Keratinocyte (primary cell): Measurements from ENCODE around the gene CCNDBP1. TPM values are rescaled to one million over a fixed set of nuclear protein-coding genes. Genes with fewer than 3 reads are reported as not detected.

Experiments
- DNase-seq: peaks from one replicate; pipeline ENCODE4 v3.0.0-alpha.2; 2011; ENCODE audit warnings: low read depth, missing footprints, low spot score
- FAIRE-seq: peaks from 2 replicates; lab custom pipeline; 2011; peaks lifted over from hg19 to GRCh38; lab: Jason Lieb, UNC
- H2AFZ ChIP-seq: 2 replicates; pipeline ENCODE4 v1.6.0; 2012; ENCODE audit warnings: low read length, control low read depth, inconsistent platforms; ENCODE audit not compliant: control insufficient read depth
- H3K27ac ChIP-seq: 2 replicates; pipeline ENCODE4 v1.5.1; 2011; ENCODE audit warnings: low read length; ENCODE audit not compliant: control insufficient read depth, insufficient read depth
- H3K27me3 ChIP-seq: 3 replicates; pipeline ENCODE4 v1.6.0; 2011; ENCODE audit warnings: low read length; ENCODE audit not compliant: control insufficient read depth, insufficient read depth; ENCODE audit errors: extremely low read depth
- H3K36me3 ChIP-seq, 2 experiments: 2 replicates in 1 of 2; 3 replicates in 1 of 2; pipeline ENCODE4 v1.5.1; 2011; ENCODE audit warnings: low read length in 2 of 2, mild to moderate bottlenecking in 1 of 2; ENCODE audit not compliant: control insufficient read depth in 2 of 2, insufficient read depth in 2 of 2; ENCODE audit errors: extremely low read depth in 1 of 2
- H3K4me1 ChIP-seq: 3 replicates; pipeline ENCODE4 v1.5.1; 2011; ENCODE audit warnings: low read length; ENCODE audit not compliant: control insufficient read depth, insufficient read depth; ENCODE audit errors: extremely low read depth
- H3K4me2 ChIP-seq: 3 replicates; pipeline ENCODE4 v1.6.0; 2011; ENCODE audit warnings: low read depth, low read length; ENCODE audit not compliant: control insufficient read depth, insufficient read depth; ENCODE audit errors: extremely low read depth
- H3K4me3 ChIP-seq, 3 experiments: fragments of 200-600 bp in 1 of 3; sonication (generic) in 1 of 3; 2 replicates in 2 of 3; 3 replicates in 1 of 3; pipeline ENCODE4 v1.5.1; 2011 to 2016; ENCODE audit warnings: low read length in 3 of 3, mild to moderate bottlenecking in 3 of 3, control low read depth in 2 of 3, inconsistent platforms in 1 of 3, low read depth in 1 of 3, mixed read lengths in 1 of 3, mixed run types in 1 of 3, moderate library complexity in 1 of 3; ENCODE audit not compliant: control insufficient read depth in 2 of 3, insufficient read depth in 2 of 3; ENCODE audit errors: extremely low read depth in 1 of 3
- H3K79me2 ChIP-seq: 2 replicates; pipeline ENCODE4 v1.6.0; 2012; ENCODE audit warnings: low read length; ENCODE audit not compliant: control insufficient read depth, insufficient read depth
- H3K9ac ChIP-seq: 3 replicates; pipeline ENCODE4 v1.6.0; 2011; ENCODE audit warnings: low read length; ENCODE audit not compliant: control insufficient read depth, insufficient read depth; ENCODE audit errors: extremely low read depth
- H3K9me1 ChIP-seq: 3 replicates; pipeline ENCODE4 v1.6.0; 2011; ENCODE audit warnings: low read length; ENCODE audit not compliant: control insufficient read depth, insufficient read depth; ENCODE audit errors: extremely low read depth
- H3K9me3 ChIP-seq: 2 replicates; pipeline ENCODE4 v1.5.1; 2012; ENCODE audit warnings: low read depth, low read length; ENCODE audit not compliant: control insufficient read depth
- H4K20me1 ChIP-seq: 3 replicates; pipeline ENCODE4 v1.6.0; 2011; ENCODE audit warnings: low read length; ENCODE audit not compliant: control insufficient read depth, insufficient read depth; ENCODE audit errors: extremely low read depth
- EZH2 ChIP-seq: IDR thresholded peaks from one replicate; pipeline ENCODE4 v1.6.1; 2012; ENCODE audit warnings: inconsistent platforms, mild to moderate bottlenecking, low read length, moderate library complexity
- dilution Hi-C: fragments of 300-500 bp; cut with MboI; formaldehyde crosslinking; loops from one replicate; pipeline ENCODE4 v1.7.0; 2020; ENCODE audit warnings: low sequenced_read_pairs; ENCODE audit not compliant: extremely low pct_ligation_motif_present
- polyA plus RNA-seq, 5 experiments: library from polyadenylated mRNA; depleted of rRNA in 3 of 5; stranded (reverse) in 3 of 5; stranded (forward) in 1 of 5; unstranded in 1 of 5; fragments of >200 nt; gene quantifications; 1 replicate in 1 of 5; 2 replicates in 3 of 5; 3 replicates in 1 of 5; pipeline versions ENCODE4 v1.2.1 to v1.2.3, GENCODE V29; 2011 to 2012; ENCODE audit warnings: missing spikeins in 2 of 5, low read depth in 1 of 5, low replicate concordance in 1 of 5
- TF ChIP-seq, protein P1 (sequence below), 3 experiments: IDR thresholded peaks in 1 of 3; conservative IDR thresholded peaks in 1 of 3; optimal IDR thresholded peaks in 1 of 3; 2 replicates in 2 of 3; 3 replicates in 1 of 3; pipeline versions ENCODE3 to v1.5.1; 2011; ENCODE audit warnings: low read length in 3 of 3, mild to moderate bottlenecking in 3 of 3, moderate library complexity in 2 of 3, control low read depth in 1 of 3, inconsistent platforms in 1 of 3; ENCODE audit not compliant: insufficient read depth in 2 of 3; ENCODE audit errors: extremely low read depth in 1 of 3

The CCNDBP1 gene
- polyA plus RNA-seq, 1 donor (not counting 4 experiments of a cell fraction or from before 2014, with no cell fraction given): 53.5 TPM

DNA sequence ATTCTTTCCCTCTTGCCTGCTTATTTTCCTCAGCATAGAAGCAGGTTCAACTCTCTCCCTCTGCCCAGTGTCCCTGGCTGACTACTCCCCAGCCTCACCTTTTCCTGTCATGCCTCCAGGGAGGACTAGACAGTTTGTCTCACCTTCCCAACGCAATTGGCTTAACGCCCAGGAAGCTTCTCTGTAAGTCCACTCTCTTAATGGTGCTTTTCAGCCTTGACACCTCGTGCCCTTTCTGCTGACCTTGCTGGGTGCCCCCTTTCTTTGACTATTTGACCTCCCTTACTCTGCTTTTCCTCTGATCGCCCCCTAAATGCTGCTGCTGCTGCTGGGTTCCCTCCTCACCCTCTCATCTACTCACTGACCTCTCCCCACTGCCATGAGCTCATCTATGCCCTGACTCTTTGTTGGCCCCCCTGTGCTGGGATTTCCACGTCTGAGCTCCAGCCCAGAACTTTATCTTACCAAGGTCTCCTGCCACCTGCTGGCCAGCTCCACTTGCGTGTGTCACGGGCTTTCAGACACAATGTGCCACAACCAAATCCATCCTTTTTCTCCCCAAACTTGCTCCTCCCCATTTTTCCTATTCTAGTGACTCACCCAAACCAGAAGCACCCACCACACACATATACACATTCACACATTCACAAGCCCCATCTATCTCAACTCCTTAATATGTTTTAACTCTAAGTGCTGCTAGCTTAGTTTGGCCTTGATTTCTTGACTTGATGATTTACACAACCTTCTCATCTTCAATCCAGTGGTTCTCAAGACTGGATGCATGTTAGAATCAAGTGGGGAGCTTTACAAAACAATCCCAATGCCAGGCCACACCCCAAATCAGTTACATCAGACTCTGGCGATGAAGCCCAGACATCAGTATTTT is 19.1 kb downstream of the CCNDBP1 start:
- no peaks in the 10 kb centered on the region for H3K79me2 ChIP-seq
- H3K4me3 ChIP-seq: no peak overlapping the region
- no peak overlapping the region for H2AFZ ChIP-seq
- H3K9me3 ChIP-seq: no peaks in the 10 kb centered on the region
- no peaks in the 10 kb centered on the region for H4K20me1 ChIP-seq
- H3K9ac ChIP-seq: no peak overlapping the region
- no peak overlapping the region for H3K4me2 ChIP-seq
- peaks cover 16% of the 10 kb centered on the region for H3K27me3 ChIP-seq
- no peak overlapping the region for H3K27ac ChIP-seq
- FAIRE-seq (peak; percentile 72), DNase-seq (no peak)
- dilution Hi-C loops: no loop called here
- no peaks in the 10 kb centered on the region for H3K36me3 ChIP-seq
- H3K9me1 ChIP-seq: no peaks in the 10 kb centered on the region
- TF ChIP-seq EZH2: no peak
- TF ChIP-seq, protein P1, sequence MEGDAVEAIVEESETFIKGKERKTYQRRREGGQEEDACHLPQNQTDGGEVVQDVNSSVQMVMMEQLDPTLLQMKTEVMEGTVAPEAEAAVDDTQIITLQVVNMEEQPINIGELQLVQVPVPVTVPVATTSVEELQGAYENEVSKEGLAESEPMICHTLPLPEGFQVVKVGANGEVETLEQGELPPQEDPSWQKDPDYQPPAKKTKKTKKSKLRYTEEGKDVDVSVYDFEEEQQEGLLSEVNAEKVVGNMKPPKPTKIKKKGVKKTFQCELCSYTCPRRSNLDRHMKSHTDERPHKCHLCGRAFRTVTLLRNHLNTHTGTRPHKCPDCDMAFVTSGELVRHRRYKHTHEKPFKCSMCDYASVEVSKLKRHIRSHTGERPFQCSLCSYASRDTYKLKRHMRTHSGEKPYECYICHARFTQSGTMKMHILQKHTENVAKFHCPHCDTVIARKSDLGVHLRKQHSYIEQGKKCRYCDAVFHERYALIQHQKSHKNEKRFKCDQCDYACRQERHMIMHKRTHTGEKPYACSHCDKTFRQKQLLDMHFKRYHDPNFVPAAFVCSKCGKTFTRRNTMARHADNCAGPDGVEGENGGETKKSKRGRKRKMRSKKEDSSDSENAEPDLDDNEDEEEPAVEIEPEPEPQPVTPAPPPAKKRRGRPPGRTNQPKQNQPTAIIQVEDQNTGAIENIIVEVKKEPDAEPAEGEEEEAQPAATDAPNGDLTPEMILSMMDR (optimal IDR thresholded peaks at IDR 0.05 in 1 of 3, IDR thresholded peaks at IDR 0.05 in 1 of 3, conservative IDR thresholded peaks at IDR 0.05 in 1 of 3; ENCODE audit: extremely low read depth in 1 of 3, insufficient read depth in 2 of 3, low read length in 3 of 3): peak; percentile 74 to 80 (median 79)
- no peaks in the 10 kb centered on the region for H3K4me1 ChIP-seq

DNA sequence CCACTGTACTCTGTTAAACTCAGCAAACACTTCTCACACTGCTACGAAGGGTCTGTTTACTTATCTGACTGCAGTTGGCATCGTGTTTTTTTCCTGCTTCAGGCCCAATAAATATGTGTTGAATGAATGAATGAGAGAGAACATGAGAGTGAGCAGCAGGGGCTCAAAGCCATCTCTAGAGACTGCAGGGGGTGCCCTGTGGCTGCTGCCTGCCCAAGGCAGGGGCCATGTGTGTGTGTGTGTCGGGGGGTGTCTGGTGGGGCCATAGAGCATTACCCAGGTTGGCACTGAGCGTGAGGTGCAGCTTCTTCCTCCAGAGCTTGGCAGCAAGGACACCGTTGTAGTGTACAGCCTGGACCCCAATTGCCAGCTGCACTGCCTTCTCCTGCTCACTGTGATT is 20.9 kb downstream of the CCNDBP1 start:
- Histone ChIP-seq H3K79me2 (no peaks in the 10 kb centered on the region), H3K4me3 (no peak overlapping the region), H3K36me3 (no peaks in the 10 kb centered on the region), H3K27ac (no peak overlapping the region), H3K4me2 (no peak overlapping the region), H3K9me3 (no peaks in the 10 kb centered on the region), H2AFZ (no peak overlapping the region), H3K9me1 (no peaks in the 10 kb centered on the region), H3K9ac (no peak overlapping the region), H3K27me3 (peaks cover 23% of the 10 kb centered on the region), H3K4me1 (no peaks in the 10 kb centered on the region), H4K20me1 (no peaks in the 10 kb centered on the region)
- dilution Hi-C loops: no loop called here
- DNase-seq (no peak), FAIRE-seq (no peak)
- TF ChIP-seq EZH2: no peak
- TF ChIP-seq, protein P1 (optimal IDR thresholded peaks at IDR 0.05 in 1 of 3, IDR thresholded peaks at IDR 0.05 in 1 of 3, conservative IDR thresholded peaks at IDR 0.05 in 1 of 3; ENCODE audit: extremely low read depth in 1 of 3, insufficient read depth in 2 of 3, low read length in 3 of 3): no peak
